ENCODE measurements around the gene TCF3.
"Not testable (repeated sequence)": the region's sequence is repeated elsewhere in the genome, so short reads cannot be mapped to it uniquely, and the experiment has no call there.

The TCF3 gene

DNA sequence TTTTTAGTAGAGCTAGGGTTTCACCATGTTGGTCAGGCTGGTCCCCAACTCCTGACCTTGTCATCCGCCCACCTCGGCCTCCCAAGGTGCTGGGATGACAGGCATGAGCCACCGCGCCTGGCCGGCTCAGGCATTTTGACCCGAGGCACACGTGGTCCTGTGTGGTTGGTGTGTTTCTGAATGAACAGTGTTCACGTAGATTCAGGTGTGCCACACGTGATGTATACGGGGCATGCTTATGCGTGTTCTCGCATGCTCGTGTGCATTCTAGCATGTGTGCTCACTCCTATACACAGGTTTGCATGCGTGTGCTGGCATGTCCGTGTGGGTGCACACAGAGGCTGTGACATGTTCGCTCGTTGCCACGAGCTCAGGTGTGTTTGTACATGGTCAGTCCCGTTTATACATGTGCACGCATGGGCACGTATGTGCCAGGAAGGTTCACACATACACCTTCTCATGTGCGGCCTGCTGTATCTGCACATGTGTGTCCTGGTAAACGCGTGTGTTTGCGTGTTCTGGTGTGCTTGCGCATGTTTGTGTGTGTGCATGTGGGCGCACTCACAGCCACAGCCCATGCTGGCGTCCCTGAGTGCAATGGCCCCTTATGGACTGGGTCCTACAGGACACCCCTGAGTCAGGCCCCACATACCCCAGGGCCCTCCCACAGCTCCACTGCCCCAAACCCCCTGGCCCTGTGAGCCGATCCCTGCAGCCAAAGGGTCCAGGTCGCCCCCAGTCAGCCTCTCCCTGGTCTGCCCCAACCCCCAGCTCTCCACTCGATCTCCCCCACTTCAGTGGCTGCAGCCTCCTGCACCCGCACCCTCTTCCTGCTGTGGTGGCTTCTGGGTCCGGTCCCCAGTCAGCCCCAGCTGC lies 20.6 kb upstream of the TCF3 start:
- DNase-seq (ENCODE audit: low read depth in 3 of 3): no peak

DNA sequence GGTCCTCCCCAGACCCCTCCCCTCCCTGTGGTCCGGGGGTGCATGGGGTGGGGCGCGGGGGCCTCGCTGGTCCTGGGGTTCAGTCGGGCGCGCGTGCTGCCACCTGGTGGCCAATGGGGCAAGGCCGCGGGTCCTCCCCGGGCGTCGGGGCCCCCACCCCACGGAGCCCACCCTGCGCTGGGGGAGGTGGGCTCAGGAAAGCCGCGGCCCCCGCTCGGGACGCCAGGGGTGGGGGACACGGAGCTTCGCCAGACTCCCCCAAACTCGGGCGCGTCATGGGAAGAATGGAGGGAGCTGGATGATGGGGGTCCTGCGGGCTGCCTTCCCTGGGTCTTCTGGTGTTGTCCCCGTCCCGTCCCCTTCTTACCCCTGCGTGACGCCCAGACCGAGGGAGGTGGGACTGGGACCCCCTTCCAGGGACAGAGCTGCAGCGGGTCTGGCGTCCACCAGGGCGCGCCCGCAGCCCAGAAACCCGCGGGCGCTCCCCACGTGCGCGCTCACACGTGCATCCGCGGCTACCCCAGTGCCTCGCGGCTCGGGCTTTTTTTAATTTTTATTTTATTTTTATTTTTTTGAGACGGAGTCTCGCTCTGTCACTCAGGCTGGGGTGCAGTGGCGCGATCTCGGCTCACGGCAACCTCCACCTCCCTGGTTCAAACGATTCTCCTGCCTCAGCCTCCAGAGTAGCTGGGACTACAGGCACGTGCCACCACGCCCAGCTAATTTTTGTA lies 19.8 kb upstream of the TCF3 start:
- peak in 1 of 3 donors; percentile 64 for DNase-seq (ENCODE audit: low read depth in 3 of 3)

DNA sequence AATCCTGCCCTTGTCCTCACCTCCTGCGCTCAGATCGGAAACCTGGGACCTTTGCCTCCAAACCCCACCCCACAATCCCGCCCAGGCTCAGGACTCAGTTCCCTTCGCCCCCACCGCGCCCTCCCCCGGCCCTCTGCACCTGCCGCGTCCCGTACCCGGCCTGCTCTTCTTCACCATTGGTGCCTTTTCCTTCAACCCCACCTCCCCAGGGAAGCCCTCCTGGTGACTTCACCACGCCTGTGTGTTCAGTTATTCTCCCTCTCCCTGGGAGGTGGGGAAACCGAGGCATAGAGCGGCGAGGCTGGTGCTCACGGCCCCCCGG lies 19.3 kb upstream of the TCF3 start:
- no peak for DNase-seq (ENCODE audit: low read depth in 3 of 3)

DNA sequence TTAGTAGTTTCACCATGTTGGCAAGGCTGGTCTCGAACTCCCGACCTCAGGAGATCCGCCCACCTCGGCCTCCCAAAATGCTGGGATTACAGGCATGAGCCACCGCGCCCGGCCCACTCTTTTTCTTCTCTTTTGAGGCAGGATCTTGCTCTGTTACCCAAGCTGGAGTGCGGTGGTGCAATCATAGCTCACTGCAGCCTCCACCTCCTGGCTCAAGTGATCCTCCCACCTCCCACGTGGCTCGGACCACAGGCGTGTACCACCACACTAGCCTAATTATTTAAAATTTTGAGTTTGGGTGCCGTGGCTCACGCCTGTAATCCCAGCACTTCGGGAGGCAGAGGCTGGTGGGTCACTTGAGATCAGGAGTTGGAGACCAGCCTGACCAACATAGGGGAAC lies 18.3 kb upstream of the TCF3 start:
- not testable (repeated sequence) for DNase-seq (ENCODE audit: low read depth in 3 of 3)

DNA sequence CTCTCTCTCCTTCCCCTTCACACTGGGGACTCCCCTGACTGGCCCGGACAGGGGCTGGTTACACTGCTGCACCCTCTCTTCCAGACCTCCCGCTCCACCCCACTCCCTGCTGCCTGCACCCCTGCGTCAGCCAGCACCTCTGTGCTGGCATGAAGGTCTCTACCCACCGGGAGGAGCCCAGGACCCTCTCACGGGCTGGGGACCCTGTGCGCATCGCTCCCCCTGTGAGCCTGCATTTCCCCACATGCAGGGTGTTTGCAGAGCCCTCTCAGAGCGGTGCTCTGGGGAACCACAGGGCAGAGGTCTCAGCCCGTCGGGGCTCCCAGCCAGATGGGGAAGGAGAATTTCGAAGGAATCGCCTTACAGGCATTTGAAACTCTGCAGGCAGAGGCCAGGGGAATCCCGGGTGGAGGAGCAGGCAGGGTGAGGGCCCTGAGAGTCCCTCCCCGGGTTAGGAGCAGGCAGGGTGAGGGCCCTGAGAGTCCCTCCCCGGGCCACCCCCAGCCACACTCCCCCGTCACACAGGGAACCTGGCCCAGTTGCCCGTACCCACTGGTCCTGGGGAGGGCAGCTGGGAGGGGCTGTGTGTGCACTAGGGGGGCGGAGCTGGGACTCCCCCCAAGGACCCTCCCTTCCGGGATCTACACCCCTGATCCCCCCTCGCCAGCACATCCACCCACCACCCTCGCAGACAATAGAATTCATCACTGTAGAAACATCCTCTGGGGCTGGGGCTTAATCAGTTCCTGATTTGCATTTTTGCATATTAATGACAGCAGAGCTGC lies 16.3 kb upstream of the TCF3 start:
- DNase-seq (ENCODE audit: low read depth in 3 of 3): no peak

DNA sequence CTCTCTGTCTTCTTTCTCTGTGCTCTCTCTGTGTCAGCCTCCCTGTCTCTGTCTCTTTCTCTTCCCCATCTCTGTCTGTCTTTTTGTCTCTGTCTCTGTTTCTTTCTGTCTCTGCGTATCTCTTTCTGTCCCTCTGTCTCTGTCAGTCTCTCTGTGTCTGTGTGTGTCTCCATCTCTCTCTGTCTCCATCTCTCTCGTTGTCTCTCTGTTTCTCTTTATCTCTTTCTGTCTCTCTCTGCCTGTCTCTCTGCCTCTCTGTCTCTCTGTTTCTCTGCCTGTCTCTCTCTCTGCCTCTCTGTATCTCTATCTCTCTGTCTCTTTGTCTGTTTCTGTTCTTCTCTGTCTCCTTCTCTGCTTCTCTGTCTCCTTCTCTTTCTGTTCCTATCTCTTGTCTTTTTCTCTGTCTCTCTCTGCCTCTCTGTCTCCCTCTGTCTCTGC lies 15.7 kb upstream of the TCF3 start:
- no peak for DNase-seq (ENCODE audit: low read depth in 3 of 3)

DNA sequence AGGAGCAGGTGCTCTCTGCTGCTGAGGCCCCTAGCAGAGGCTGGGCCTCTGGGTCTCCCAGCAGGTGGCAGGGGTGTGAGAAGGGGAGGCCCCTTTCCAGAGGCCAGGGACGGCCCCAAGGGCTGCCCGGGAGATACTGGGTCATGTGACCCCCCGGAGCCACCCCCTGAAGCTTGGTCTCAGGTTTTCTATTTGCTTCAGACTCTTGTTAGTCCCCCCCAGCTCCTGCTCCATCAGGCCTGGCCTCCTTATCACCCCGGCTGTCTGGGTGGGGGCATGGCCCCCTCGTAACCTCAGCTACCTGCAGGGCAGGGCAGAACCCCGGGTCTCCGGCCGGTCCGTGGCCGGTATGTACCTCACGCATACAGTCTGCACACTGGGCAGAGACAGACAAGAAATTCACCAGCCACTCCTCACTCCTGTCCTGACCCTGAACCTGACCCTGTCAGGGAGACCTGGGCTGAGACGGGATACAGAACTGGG lies 13.2 kb upstream of the TCF3 start:
- DNase-seq (ENCODE audit: low read depth in 3 of 3): no peak

DNA sequence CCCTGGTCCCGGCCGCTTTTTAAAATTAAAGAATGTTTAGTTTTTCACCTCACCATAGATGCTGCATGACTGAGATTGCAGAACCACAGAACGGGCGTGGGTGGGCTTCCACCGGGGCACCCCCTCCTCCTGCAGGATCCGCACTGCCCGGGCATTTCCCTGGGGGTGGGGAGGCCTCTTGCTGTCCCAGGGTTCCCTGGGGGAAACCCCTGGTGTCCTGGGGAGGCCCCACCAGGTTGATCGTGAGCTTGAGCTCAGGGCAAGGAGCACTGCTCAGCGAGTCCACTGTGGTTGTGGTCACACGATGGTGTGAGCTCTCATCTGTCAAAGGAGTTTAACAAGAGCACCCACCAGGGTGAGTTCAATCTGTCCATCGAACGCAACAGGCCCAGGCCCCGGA lies 11.4 kb upstream of the TCF3 start:
- DNase-seq (ENCODE audit: low read depth in 3 of 3): no peak

DNA sequence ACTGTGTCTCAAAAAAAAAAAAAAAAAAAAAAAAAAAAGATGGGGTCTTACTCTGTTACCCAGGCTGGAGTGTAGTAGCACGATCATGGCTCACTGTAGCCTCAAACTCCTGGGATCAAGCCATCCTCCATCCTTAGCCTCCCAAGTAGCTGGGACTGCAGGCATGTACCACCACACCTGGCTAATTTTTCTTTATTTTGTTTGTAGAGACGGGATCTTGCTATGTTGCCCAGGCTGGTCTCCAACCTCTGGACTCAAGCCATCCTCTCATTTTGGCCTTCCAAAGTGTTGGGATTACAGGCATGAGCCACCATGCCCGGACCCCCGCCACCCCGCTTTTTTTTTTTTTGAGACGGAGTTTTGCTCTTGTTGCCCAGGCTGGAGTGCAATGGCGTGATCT lies 10.8 kb upstream of the TCF3 start:
- not testable (repeated sequence) for DNase-seq (ENCODE audit: low read depth in 3 of 3)

DNA sequence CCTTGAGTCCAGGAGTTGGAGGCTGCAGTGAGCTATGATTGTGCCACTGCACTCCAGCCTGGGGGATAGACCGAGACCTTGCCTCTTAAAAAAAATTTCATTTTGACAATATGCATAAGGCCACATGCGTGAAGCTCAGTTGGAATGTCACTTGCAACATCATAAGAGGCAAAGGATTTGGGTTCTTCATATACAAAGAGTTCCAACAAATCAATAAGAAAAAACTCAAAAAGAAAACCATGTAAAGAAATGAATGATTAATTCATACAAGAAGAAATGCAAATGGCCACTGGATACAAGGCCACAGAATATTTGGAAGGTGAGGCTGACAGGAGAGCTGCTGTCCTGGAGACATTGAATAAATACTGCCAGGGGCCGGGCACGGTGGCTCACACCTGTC lies 9.6 kb upstream of the TCF3 start:
- DNase-seq (ENCODE audit: low read depth in 3 of 3): no peak

DNA sequence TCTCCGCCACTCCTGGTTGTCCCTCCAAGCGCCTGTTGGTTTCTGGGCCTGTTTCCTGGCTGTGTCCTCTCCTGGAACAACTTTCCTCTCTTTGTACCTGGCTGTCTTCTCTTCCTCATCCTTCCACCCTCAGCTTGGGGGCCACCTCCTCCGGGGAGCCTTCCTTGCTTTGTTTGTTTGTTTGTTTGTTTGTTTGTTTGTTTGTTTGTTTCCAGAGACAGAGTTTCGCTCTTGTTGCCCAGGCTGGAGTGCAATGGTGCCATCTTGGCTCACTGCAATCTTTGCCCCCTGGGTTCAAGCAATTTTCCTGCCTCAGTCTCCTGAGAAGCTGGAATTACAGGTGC lies 6.6 kb upstream of the TCF3 start:
- DNase-seq (ENCODE audit: low read depth in 3 of 3): no peak

DNA sequence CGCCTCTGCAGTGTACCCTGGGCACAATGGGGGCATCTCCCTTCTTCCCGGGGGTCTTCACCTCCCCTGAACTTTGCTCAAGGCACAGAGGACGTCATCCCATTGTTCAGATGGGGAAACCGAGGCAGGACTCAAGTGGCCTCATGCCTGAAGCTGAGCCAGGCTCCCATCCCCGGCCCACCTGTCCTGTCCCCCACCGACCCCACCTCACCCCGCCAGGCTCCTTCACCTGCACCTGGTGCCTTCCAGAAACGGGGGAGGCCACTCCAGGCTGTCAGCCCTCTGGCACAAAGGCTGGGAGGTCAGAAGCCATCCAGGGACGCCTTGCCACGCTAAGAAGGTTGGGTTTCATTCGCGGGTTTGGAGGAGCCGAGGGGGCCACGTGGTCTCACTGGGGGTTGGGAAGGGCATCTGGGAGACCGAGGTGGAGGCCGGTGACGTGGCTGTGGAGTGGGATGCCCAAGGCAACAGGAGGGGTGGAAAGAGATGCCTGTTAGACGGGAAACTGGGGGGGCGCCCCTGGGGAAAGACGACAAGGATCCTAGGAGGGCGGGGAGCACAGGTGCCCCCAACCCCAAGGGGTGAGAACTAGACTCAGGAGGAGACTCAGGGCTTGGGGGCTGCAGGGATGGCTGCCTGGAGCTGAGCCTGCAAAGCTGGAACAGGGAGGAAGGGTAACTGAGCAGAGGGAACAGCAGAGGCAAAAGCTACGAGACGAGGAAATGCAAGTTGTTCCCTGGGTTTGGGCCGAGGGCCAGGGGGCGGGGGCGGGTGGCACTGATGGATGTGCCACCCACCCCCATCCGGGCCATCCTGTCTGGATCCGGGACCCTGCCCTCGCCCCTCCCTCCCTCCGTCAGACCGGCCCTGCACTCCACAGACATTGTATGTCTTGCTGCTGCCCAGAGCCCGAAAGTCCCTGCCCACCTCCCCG lies 6.0 kb upstream of the TCF3 start:
- no peak for DNase-seq (ENCODE audit: low read depth in 3 of 3)

DNA sequence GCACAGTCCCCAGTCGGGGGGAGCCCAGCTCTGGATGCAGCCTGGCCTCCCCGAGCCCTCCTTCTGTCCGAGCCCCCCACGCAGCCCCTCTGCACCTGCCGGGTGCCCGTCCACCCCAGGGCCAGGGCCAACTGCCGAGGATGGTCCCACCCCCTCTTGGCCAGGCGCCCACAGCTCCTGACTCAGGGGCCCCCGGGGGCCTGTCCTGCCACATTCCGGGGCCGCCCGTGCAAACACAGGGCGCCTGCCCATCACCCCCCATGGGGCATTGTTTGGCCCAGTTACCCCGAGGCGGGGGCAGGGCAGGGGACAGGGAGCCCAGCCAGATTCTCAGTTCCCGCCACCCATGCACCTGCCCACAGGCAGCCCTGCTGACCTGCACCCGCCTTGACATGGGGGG lies 5.3 kb upstream of the TCF3 start:
- DNase-seq (ENCODE audit: low read depth in 3 of 3): no peak

DNA sequence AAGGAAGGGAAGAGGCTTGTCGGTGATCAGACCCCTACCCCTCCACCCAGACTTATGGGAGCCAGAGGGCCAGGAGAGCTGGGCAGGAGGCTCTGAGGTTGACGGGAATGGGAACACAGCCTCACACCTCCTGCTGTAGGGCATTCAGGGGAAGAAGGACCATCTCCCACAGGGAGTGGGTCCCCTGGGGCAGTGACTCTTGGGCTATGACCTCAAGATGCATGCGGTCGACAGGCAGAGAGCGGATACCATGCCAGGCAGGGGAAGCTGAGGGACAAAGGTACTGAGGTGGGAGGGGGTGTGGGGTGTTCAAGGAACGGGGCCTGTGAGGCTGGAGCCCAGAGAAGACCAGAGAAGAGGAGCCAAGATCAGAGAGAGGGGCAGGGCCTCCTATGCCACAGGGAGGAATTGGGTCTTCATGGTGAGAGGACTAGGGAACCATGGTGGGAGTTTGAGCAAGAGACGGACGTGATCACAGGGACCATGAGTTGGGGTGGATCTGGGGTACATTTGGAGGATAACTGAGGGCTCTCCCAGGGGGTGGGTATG lies 4.6 kb upstream of the TCF3 start:
- no peak for DNase-seq (ENCODE audit: low read depth in 3 of 3)

DNA sequence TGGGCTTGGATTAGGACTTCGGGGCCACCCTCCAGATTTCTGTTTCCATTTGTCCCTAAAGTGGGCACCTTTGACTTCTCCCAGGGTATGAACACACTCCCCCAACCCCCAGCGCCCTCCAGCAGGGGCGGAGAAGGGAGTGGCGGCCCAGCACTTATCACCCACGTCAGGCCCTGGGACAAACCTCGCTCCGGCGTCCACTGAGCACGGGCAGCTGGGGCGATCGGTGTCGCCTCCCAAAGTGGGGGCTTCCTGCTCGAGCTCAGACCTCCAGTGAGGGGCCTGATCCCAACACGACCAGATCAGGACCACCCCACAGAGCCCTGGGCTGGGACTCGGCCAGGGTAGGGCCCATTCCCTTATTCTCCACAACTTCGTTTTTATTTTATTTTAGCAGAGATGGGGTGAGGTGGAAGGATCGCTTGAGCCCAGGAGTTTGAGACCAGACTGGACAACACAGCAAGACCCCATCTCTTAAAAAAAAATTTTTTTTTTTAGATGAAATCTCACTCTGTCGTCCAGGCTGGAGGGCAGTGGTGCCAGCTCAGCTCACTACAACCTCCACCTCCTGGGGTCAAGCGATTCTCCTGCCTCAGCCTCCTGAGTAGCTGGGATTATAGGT lies 3.7 kb upstream of the TCF3 start:
- DNase-seq (ENCODE audit: low read depth in 3 of 3): no peak

DNA sequence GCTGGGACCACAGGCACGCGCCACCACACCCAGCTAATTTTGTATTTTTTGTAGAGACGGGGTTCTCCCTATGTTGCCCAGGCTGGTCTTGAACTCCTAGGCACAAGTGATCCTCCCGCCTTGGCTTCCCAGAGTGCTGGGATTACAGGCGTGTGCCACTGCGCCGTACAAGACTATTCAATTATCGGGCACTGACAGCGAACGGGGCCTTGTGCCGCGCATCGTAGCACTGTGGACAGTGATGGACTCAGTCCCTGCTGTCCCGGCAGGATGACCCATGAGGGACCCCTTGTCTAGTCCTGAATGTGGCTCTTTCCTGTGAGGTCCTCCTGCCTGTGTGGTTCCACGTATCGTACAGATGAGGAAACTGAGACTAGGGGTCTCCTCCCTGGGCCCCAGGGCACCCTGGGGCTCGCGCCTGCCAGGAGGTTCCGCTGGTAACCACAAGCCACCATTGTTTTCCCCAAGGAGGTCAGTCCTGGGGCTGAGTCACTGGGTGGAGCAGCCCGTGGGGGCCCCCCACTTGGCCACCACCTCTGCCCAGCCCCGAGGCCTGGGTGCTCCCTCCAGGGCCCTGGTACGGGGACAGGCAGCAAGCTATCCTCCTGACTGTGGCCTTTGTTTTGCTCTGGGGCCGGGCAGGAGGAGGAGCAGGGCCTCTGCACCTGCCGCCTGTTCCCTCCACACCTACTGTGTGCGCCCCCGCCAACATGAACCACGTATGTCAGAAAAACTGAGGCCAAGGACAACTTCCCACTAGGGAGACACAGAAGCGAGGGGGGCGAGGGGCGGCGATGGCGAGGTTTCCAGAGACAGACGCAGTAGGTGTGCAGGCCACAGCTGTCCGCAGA lies 2.9 kb upstream of the TCF3 start:
- no peak for DNase-seq (ENCODE audit: low read depth in 3 of 3)

DNA sequence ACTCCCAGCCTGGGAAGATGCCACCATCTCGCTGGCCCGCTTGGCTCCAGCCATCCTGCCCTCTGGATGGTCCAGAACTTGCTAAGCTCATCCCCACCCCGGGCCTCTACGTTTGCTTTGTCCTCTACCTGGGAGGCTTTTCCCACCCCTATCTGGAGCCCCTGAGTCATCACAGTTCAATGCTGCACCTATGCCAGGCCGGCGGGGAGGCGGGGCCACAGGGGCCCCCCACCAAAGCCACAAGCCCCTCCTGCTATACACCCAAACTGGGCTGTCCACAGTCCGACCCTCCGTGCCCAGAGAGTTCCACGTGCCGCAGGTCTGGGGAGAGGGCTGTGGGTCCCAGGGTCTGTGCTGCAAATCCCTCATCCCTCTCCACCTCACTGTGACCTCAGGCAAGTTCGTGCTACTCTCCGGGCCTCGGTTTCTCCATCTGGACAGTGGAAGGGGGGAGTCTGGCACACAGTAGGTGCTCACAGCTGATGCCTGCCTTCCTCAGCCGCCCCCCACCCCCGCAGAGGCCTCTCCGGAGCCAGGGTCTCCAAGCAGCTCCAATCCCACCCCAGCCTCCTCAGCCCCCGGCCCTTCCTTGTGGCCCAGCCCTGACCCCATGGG lies 1.9 kb upstream of the TCF3 start:
- no peak for DNase-seq (ENCODE audit: low read depth in 3 of 3)

DNA sequence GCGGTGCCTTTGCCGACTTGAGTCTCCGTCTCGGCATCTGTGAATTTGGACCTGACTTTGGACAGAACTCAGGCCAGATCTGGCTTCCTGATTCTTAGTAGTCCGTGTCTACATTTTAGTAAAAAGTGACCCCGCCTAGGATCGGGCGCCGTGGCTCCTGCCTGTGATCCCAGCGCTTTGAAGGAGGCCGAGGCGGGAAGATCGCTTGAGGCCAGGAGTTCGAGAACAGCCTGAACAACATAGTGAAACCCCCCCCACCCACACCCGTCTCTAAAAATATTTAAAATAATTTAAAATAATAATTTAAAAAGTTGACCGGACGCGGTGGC lies 849 bp upstream of the TCF3 start:
- DNase-seq (ENCODE audit: low read depth in 3 of 3): no peak

DNA sequence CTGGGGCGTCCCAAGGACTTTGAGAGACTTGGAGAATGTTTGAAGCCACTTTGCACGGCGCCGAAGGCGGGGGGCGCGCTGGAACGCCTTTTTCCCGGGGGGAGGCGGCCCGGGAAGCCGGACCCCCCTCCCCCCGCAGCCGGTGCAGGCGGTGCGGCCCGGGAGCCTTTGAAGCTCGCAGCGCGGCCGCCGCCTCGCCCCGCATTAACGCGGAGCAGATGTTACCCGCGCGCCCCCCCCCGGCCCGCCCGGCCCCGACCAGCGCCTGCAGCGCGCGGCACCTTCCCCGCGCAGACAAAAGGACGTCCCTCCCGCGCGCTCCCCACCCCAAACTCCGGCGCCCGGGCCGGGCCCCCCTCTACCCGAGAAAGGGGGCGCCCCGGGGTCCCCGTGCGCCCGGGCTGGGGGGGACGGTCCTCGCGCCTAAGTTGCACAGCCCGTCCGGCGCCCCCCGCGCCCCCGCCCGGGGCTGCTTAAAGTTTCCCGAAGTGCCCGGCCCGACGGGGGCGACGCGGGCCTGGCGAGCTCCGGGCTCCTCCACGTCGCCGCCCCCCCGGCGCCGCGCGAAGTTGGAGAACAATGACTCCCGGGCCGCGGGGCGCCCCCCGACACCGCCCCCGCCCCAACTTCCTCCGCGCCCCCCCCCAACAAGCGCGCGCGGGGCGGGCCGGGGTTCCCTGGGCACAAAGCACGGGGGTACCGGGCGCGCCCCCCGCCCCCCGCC lies 685 bp downstream of the TCF3 start:
- DNase-seq (ENCODE audit: low read depth in 3 of 3): peak in 1 of 3 donors; percentile 36
